Smooth muscle cell (in vitro differentiated cells): Measurements from ENCODE around the gene MAP3K1. TPM values are rescaled to one million over a fixed set of nuclear protein-coding genes. Genes with fewer than 3 reads are reported as not detected.

Experiments used
- DNase-seq: peaks from one replicate; lab custom pipeline; 2025; ENCODE audit not compliant: unreplicated experiment; lab: John Stamatoyannopoulos, UW
- H2AFZ ChIP-seq: fragments of 200-600 bp; sonication (generic); 2 replicates; pipeline ENCODE4 v1.6.0; 2016; ENCODE audit warnings: antibody characterized with exemption, low read depth, mild to moderate bottlenecking
- H3F3A ChIP-seq: fragments of 200-600 bp; sonication (generic); 2 replicates; pipeline ENCODE4 v1.6.0; 2017; ENCODE audit warnings: antibody characterized with exemption, low read depth
- H3K27ac ChIP-seq: fragments of 200-600 bp; sonication (generic); 2 replicates; pipeline ENCODE4 v1.5.1; 2016; ENCODE audit warnings: low read depth, mild to moderate bottlenecking
- H3K27me3 ChIP-seq: fragments of 200-600 bp; sonication (generic); 2 replicates; pipeline ENCODE4 v1.6.1; 2016; ENCODE audit warnings: low read depth, mild to moderate bottlenecking
- H3K36me3 ChIP-seq: fragments of 200-600 bp; sonication (generic); 2 replicates; pipeline ENCODE4 v1.5.1; 2016; ENCODE audit warnings: low read depth
- H3K4me1 ChIP-seq: fragments of 200-600 bp; sonication (generic); 2 replicates; pipeline ENCODE4 v1.5.1; 2016; ENCODE audit warnings: low read depth
- H3K4me2 ChIP-seq: fragments of 200-600 bp; sonication (generic); 2 replicates; pipeline ENCODE4 v1.6.0; 2016; ENCODE audit warnings: mild to moderate bottlenecking
- H3K4me3 ChIP-seq: fragments of 200-600 bp; sonication (generic); 2 replicates; pipeline ENCODE4 v1.5.1; 2016; ENCODE audit warnings: mild to moderate bottlenecking
- H3K79me2 ChIP-seq: fragments of 200-600 bp; sonication (generic); 2 replicates; pipeline ENCODE4 v1.6.0; 2016; ENCODE audit warnings: low read depth, mild to moderate bottlenecking
- H3K9ac ChIP-seq: fragments of 200-600 bp; sonication (generic); 2 replicates; pipeline ENCODE4 v1.6.0; 2016; ENCODE audit warnings: low read depth
- H3K9me3 ChIP-seq: fragments of 200-600 bp; sonication (generic); replicated peaks from 2 replicates; pipeline ENCODE4 v1.5.1; 2016; ENCODE audit warnings: low read depth
- H4K20me1 ChIP-seq: fragments of 200-600 bp; sonication (generic); 2 replicates; pipeline ENCODE4 v1.6.0; 2016; ENCODE audit warnings: low read depth
- WGBS: methylation state at CpG from one replicate; pipeline ENCODE4 v1.1.7; 2016; ENCODE audit warnings: low lambda C conversion rate; 5-methylcytosine and 5-hydroxymethylcytosine counted together
- polyA plus RNA-seq: library from polyadenylated mRNA; unstranded; fragments of >200 nt; fragmentation: Nextera tagmentation; extraction: Ambion mirVana; gene quantifications from 2 replicates; pipeline ENCODE4 v1.2.1, GENCODE V29; 2016
- total RNA-seq: library from RNA; depleted of rRNA; stranded (reverse); fragments of >200 nt; gene quantifications from 2 replicates; pipeline ENCODE4 v1.2.3, GENCODE V29; 2014
- TF ChIP-seq, protein P1 (sequence below): fragments of 200-600 bp; sonication (generic); IDR thresholded peaks from 2 replicates; pipeline ENCODE4 v1.5.1; 2017; ENCODE audit warnings: borderline replicate concordance, mild to moderate bottlenecking, antibody characterized with exemption; ENCODE audit not compliant: insufficient read depth, poor library complexity, severe bottlenecking

The MAP3K1 gene
- total and polyA plus RNA-seq, 2 experiments from 2014 or later, result 11.2 to 30.1 TPM

DNA sequence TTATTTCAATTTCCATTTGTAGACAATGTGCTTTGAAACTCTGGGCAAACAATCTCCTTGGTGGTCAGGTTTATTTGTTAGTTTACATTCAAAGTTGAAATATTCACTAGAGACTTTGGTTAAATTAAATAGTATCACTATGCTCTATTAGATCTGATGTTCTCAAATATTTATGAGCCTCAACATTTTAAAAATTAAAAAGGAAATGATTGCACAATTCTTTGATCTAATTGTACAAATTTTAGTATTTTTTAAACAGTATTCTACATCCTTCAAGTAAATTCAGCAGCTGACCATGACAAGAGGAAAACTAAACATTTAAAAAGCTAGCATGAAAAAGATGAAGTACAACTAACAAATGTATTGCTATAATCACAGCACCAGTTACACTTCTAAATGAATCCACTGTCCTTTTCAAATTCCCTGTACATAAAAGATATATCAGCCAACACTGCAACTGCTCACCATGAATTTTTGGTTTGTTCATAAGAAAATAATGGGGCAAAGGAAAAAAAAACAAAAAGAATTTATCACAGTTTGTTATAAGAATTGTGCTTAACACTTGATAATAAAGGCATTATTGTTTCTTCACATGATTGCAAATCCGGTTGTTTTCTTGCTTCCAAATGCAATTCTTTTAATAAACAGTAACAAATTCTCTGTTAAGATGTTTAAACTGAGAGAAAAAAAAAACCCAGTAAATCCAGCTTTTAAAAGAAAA lies 104.8 kb downstream of the MAP3K1 start:
- 98% methylated on average over 1 of the region's 1 CpG for WGBS
- Histone ChIP-seq H3K36me3 (peaks cover 9% of the 10 kb centered on the region), H3K4me2 (no peak overlapping the region), H3K79me2 (no peaks in the 10 kb centered on the region), H3K27ac (no peak overlapping the region), H3F3A (no peaks in the 10 kb centered on the region), H3K27me3 (no peaks in the 10 kb centered on the region), H4K20me1 (peaks cover 3% of the 10 kb centered on the region), H3K9me3 (no peaks in the 10 kb centered on the region), H3K4me3 (no peak overlapping the region), H2AFZ (no peak overlapping the region), H3K4me1 (no peaks in the 10 kb centered on the region), H3K9ac (no peak overlapping the region)
- TF ChIP-seq, protein P1, sequence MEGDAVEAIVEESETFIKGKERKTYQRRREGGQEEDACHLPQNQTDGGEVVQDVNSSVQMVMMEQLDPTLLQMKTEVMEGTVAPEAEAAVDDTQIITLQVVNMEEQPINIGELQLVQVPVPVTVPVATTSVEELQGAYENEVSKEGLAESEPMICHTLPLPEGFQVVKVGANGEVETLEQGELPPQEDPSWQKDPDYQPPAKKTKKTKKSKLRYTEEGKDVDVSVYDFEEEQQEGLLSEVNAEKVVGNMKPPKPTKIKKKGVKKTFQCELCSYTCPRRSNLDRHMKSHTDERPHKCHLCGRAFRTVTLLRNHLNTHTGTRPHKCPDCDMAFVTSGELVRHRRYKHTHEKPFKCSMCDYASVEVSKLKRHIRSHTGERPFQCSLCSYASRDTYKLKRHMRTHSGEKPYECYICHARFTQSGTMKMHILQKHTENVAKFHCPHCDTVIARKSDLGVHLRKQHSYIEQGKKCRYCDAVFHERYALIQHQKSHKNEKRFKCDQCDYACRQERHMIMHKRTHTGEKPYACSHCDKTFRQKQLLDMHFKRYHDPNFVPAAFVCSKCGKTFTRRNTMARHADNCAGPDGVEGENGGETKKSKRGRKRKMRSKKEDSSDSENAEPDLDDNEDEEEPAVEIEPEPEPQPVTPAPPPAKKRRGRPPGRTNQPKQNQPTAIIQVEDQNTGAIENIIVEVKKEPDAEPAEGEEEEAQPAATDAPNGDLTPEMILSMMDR, result no peak
- no peak for DNase-seq

DNA sequence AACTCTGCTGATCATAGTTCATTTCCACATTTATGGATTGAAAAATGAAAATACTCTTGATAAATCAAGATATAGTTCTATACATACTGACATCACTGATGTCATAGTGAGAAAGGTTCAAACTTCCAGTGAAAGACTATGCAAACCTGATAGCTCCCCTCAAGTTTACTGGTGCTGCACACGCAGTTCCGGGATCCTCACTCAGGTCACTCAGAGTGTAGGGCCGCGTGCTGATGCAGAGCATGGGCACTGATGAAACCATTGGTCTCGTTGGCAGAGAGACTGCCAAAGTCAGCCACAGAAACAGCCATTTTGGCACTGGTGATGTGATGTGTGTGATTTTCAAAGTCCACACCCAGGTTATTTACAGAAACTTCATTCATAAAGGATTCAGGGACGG lies 107.6 kb downstream of the MAP3K1 start:
- Histone ChIP-seq H3K36me3 (peaks cover 19% of the 10 kb centered on the region), H4K20me1 (peaks cover 3% of the 10 kb centered on the region), H3K4me2 (no peak overlapping the region), H2AFZ (no peak overlapping the region), H3K4me1 (no peaks in the 10 kb centered on the region), H3K27ac (no peak overlapping the region), H3K9ac (no peak overlapping the region), H3K27me3 (no peaks in the 10 kb centered on the region), H3F3A (no peaks in the 10 kb centered on the region), H3K79me2 (no peaks in the 10 kb centered on the region), H3K9me3 (no peaks in the 10 kb centered on the region), H3K4me3 (no peak overlapping the region)
- TF ChIP-seq, protein P1, result no peak
- 98% methylated on average over 6 of the region's 6 CpGs for WGBS
- DNase-seq, result no peak

DNA sequence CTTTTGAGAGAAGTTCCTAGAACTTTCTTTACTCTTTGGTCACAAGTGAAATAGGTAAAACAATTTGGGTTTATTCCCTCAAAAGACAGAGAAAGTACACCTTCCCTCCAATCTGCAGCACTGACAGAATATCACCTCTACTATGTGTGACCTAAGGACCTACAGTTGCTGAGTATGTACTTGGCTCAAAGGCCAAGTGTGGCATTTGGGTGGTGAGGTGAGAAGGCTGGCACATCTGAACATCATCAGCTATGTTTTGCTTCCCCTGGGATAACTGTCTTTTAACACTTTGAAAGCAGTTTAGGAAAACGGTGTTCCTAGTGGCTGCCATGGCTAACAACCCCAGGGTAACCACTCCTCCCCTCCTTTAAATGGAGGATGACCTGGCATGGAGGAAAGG lies 119.0 kb downstream of the MAP3K1 start:
- H3K4me3 ChIP-seq, result no peak overlapping the region
- H3K27ac ChIP-seq, result no peak overlapping the region
- TF ChIP-seq, protein P1, result no peak
- peaks cover 5% of the 10 kb centered on the region for H3K79me2 ChIP-seq
- peaks cover 48% of the 10 kb centered on the region for H3K36me3 ChIP-seq
- H4K20me1 ChIP-seq, result no peaks in the 10 kb centered on the region
- no peaks in the 10 kb centered on the region for H3K27me3 ChIP-seq
- WGBS, result 91% methylated on average over 1 of the region's 1 CpG
- no peaks in the 10 kb centered on the region for H3F3A ChIP-seq
- H2AFZ ChIP-seq, result no peak overlapping the region
- H3K4me2 ChIP-seq, result no peak overlapping the region
- no peaks in the 10 kb centered on the region for H3K4me1 ChIP-seq
- H3K9me3 ChIP-seq, result no peaks in the 10 kb centered on the region
- DNase-seq, result no peak
- H3K9ac ChIP-seq, result no peak overlapping the region

- no peaks in the 10 kb centered on the region for H3K9me3 ChIP-seq
- 86% methylated on average over 1 of the region's 1 CpG for WGBS
- H4K20me1 ChIP-seq, result peaks cover 10% of the 10 kb centered on the region
- no peaks in the 10 kb centered on the region for H3K27me3 ChIP-seq
- no peak overlapping the region for H3K9ac ChIP-seq
- no peak overlapping the region for H3K4me3 ChIP-seq
- H3K36me3 ChIP-seq, result peaks cover 35% of the 10 kb centered on the region
- H2AFZ ChIP-seq, result no peak overlapping the region
- no peak overlapping the region for H3K27ac ChIP-seq
- no peaks in the 10 kb centered on the region for H3K4me1 ChIP-seq
- H3F3A ChIP-seq, result no peaks in the 10 kb centered on the region
- H3K79me2 ChIP-seq, result peaks cover 14% of the 10 kb centered on the region
- H3K4me2 ChIP-seq, result no peak overlapping the region
- TF ChIP-seq, protein P1, result no peak
- DNase-seq, result no peak
Observed at GRCh38 chr5:56938858-56939257, 123.5 kb downstream of the MAP3K1 start.
